Measurements from ENCODE around the gene ADAMTS17. TPM values are rescaled to one million over a fixed set of nuclear protein-coding genes. Genes with fewer than 3 reads are reported as not detected.

ADAMTS17 gene
- total RNA-seq, 1 experiment from 2014 or later: 0.15 TPM

DNA sequence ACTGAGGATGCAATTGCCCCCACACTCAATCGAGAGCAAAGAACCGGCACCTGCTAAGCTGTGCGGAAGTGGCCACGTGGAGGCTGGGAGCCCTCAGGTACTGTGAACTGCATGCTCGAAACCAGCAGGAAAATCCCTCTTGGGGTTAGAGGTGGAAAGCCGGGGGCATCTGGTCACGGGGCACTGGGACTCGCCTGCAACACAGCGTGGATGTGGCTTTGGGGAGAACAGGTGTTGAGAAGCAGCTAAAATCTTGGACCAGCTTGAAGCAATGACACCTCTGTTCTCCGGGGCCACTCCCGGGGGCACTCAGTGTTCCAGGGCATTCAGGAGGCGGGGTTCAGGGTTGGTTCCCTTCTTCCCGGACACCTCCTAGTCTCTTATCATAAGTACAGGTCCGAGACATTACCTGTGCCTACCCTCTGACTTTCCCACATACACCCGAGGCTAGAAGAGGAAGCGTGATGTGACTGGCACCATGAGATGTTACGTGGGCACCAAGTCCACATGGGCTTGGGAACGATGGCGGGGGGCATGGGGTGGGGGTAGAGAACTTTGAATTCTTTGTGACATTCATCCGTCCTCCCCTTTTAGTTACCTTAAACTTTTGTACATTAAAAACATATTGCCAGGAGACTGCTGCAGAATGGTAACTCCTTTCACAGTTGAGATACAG is 172.0 kb downstream of the ADAMTS17 start:
- Histone ChIP-seq H3K36me3 (ENCODE audit: insufficient read depth, low read length, poor library complexity, severe bottlenecking) (no peaks in the 10 kb centered on the region), H3K27me3 (replicated peaks; ENCODE audit: insufficient read depth, low read depth, low read length, poor library complexity) (no peaks in the 10 kb centered on the region), H3K4me3 (ENCODE audit: low read depth, low read length, poor library complexity, severe bottlenecking) (no peak overlapping the region), H3K9me3 (ENCODE audit: low read depth, low read length, poor library complexity, severe bottlenecking) (peaks cover 34% of the 10 kb centered on the region), H3K27ac (ENCODE audit: low read depth, low read length, poor library complexity, severe bottlenecking) (no peak overlapping the region), H3K4me1 (ENCODE audit: insufficient read depth, low read length, poor library complexity, severe bottlenecking) (no peaks in the 10 kb centered on the region)
- POLR2A ChIA-PET (ENCODE audit: low non-redundant PET): no interaction called here
- CTCF ChIA-PET: no interaction called here
- TF ChIP-seq, protein P1, sequence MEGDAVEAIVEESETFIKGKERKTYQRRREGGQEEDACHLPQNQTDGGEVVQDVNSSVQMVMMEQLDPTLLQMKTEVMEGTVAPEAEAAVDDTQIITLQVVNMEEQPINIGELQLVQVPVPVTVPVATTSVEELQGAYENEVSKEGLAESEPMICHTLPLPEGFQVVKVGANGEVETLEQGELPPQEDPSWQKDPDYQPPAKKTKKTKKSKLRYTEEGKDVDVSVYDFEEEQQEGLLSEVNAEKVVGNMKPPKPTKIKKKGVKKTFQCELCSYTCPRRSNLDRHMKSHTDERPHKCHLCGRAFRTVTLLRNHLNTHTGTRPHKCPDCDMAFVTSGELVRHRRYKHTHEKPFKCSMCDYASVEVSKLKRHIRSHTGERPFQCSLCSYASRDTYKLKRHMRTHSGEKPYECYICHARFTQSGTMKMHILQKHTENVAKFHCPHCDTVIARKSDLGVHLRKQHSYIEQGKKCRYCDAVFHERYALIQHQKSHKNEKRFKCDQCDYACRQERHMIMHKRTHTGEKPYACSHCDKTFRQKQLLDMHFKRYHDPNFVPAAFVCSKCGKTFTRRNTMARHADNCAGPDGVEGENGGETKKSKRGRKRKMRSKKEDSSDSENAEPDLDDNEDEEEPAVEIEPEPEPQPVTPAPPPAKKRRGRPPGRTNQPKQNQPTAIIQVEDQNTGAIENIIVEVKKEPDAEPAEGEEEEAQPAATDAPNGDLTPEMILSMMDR (conservative IDR thresholded peaks at IDR 0.05; ENCODE audit: low read depth, low read length): no peak
- no peak for TF ChIP-seq EZH2 (IDR thresholded peaks at IDR 0.05; ENCODE audit: borderline replicate concordance, low read depth, low read length, poor library complexity, severe bottlenecking)
- intact Hi-C loops (cut with micrococcal nuclease; ENCODE audit: unreplicated experiment): no loop called here
- no TSS peak for BruUV-seq (replicated peaks)
- no peak for DNase-seq (ENCODE audit: low spot score)

DNA sequence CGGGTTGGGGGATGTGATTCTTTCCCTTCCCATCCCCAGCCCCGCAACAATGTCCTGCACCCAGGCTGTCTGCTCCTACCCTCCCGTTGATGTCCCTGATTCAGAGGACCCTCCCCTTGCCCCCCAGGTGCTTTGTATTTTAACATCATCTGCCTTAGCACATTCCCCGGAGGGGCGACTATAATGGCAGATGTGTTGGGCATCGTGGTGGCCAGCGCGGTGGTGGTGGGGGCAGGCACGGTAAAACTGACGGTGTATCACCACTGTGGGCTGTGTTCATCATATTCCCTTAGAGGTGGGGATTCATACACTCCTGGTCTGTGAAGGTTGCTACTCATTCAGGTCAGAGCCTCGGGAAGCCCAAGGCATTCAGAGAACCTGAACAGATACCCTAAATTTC is 173.0 kb downstream of the ADAMTS17 start:
- Histone ChIP-seq H3K27me3 (replicated peaks; ENCODE audit: insufficient read depth, low read depth, low read length, poor library complexity) (no peaks in the 10 kb centered on the region), H3K4me1 (ENCODE audit: insufficient read depth, low read length, poor library complexity, severe bottlenecking) (no peaks in the 10 kb centered on the region), H3K4me3 (ENCODE audit: low read depth, low read length, poor library complexity, severe bottlenecking) (no peak overlapping the region), H3K9me3 (ENCODE audit: low read depth, low read length, poor library complexity, severe bottlenecking) (peaks cover 29% of the 10 kb centered on the region), H3K27ac (ENCODE audit: low read depth, low read length, poor library complexity, severe bottlenecking) (no peak overlapping the region), H3K36me3 (ENCODE audit: insufficient read depth, low read length, poor library complexity, severe bottlenecking) (no peaks in the 10 kb centered on the region)
- no peak for TF ChIP-seq EZH2 (IDR thresholded peaks at IDR 0.05; ENCODE audit: borderline replicate concordance, low read depth, low read length, poor library complexity, severe bottlenecking)
- TF ChIP-seq, protein P1 (conservative IDR thresholded peaks at IDR 0.05; ENCODE audit: low read depth, low read length): no peak
- DNase-seq (ENCODE audit: low spot score): no peak
- no TSS peak for BruUV-seq (replicated peaks)
- CTCF ChIA-PET: no interaction called here
- POLR2A ChIA-PET (ENCODE audit: low non-redundant PET): no interaction called here
- intact Hi-C loops (cut with micrococcal nuclease; ENCODE audit: unreplicated experiment): no loop called here

DNA sequence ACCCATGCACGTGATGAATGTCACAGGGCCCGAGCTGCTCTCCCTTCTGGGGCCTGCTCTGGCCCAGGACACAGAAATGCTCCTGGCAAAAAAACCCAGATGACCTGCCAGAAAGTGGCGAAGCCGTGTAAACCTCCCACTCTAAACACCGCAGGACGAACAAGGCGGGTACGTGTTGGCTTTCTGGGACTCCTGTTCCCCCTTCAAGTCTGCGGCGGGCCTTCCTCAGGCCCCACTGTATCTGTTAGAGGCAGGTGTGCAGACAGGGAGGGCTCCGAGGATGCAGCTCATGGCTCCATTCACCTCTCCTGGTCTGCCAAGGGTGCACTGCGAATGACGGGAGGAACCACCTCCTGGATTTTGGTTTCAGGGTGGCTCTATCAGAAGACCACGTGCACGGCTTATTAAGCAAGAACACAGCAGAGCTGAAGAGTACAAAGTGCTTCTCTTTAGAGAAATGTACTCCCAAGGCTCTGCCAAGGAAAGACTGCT is 173.8 kb downstream of the ADAMTS17 start:
- H3K9me3 ChIP-seq (ENCODE audit: low read depth, low read length, poor library complexity, severe bottlenecking): peaks cover 29% of the 10 kb centered on the region
- no peak overlapping the region for H3K4me3 ChIP-seq (ENCODE audit: low read depth, low read length, poor library complexity, severe bottlenecking)
- H3K36me3 ChIP-seq (ENCODE audit: insufficient read depth, low read length, poor library complexity, severe bottlenecking): no peaks in the 10 kb centered on the region
- POLR2A ChIA-PET (ENCODE audit: low non-redundant PET): no interaction called here
- no TSS peak for BruUV-seq (replicated peaks)
- H3K27me3 ChIP-seq (replicated peaks; ENCODE audit: insufficient read depth, low read depth, low read length, poor library complexity): no peaks in the 10 kb centered on the region
- no peak for TF ChIP-seq EZH2 (IDR thresholded peaks at IDR 0.05; ENCODE audit: borderline replicate concordance, low read depth, low read length, poor library complexity, severe bottlenecking)
- TF ChIP-seq, protein P1 (conservative IDR thresholded peaks at IDR 0.05; ENCODE audit: low read depth, low read length): no peak
- no peak overlapping the region for H3K27ac ChIP-seq (ENCODE audit: low read depth, low read length, poor library complexity, severe bottlenecking)
- CTCF ChIA-PET: no interaction called here
- no peak for DNase-seq (ENCODE audit: low spot score)
- intact Hi-C loops (cut with micrococcal nuclease; ENCODE audit: unreplicated experiment): no loop called here
- H3K4me1 ChIP-seq (ENCODE audit: insufficient read depth, low read length, poor library complexity, severe bottlenecking): no peaks in the 10 kb centered on the region
